ENCODE results near the gene FCRL2.
"Not testable (repeated sequence)": the region's sequence is repeated elsewhere in the genome, so short reads cannot be mapped to it uniquely, and the experiment has no call there.

The FCRL2 gene

GRCh38 chr1:157751283-157751682 is 25.6 kb downstream of the FCRL2 start:
- DNase-seq (ENCODE audit: low spot score) = no peak

- DNase-seq (ENCODE audit: low spot score) = no peak
Measured at GRCh38 chr1:157748262-157748817, 28.6 kb downstream of the FCRL2 start.

DNA sequence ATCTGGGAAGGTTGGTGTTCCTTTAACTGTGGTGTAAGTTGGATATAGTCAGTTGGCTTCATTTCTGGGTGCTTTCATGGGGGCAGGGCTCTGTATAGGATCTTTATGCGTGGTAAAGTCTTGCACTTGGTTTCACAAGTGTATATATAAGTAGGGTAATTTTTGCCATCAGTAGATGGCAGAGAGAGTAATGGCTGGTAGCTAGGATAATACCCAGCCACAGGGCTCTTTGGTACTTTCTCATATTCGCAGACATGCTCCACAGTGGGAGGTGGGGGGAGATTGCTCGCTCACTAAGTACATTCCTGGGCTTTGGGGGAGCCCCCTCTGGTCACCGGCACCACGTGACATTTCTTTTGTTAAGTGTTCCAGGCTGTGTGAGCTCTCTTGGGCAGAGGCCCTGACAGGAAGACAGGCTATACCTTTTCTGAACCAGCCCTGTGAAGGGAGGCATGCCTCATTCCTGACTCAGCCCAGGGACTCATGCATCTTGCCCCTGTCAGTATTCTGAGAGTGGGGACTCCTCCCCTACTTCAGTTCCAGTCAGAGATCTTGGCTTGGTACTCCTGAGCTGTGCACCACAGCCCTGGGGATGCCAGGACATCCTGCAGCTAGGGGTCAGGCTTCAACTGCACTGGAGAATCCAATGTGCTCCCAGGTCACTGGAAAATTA is 37.6 kb downstream of the FCRL2 start:
- DNase-seq (ENCODE audit: low spot score) = no peak

- not testable (repeated sequence) for DNase-seq (ENCODE audit: low spot score)
Measured at GRCh38 chr1:157735991-157736390, 40.9 kb downstream of the FCRL2 start.

DNA sequence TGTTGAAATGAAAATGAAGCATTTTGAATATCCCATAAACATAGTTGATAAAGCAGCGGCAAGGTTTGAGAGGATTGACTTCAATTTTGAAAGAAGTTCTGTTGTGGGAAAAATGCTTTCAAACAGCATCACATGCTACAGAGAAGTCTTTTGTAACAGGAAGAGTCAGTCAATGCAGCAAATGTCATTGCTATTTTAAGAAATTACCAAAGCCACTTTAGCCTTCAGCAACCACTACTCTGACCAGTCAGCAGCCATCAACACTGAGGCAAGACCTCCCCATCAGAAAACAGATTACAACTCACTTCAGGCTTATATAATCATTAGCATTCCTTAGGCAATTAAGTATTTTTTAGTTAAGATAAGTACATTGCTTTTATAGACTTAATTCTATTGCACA is 42.6 kb downstream of the FCRL2 start:
- no peak for DNase-seq (ENCODE audit: low spot score)

DNA sequence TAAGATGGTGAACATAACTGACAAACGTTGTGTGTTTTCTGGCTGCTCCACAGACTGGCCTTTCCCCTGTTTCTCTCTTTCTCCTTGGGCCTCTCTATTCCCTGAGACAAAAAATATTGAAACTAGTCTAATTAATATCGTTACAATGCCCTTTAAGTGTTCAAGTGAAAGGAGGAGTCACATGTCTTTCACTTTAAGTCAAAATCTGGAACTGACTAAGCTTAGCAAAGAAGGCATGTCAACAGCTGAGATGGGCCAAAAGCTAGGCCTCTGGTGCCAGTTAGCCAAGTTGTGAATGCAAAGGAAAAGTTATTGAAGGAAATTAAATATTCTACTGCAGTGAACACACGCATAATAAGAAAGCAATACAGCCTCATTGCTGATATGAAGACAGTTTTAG is 44.2 kb downstream of the FCRL2 start:
- no peak for DNase-seq (ENCODE audit: low spot score)

DNA sequence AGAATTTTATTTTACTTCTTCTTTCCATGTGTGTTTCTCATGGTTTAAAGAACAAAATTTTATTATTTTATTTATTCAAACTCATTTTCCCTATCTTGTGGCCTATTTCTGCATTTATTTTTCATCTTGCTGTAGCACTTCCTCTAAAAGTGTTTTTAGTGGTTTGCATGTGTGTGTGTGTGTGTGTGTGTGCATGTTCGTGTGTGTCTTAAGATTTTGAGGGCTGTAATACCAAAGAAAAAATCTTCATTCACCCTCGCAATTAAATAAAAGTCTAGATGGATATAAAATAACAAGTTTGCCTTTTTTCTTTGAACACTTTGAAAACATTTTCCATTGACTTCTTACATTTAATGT is 51.7 kb downstream of the FCRL2 start:
- DNase-seq (ENCODE audit: low spot score) = no peak

GRCh38 chr1:157724537-157725220 is 52.3 kb downstream of the FCRL2 start:
- DNase-seq (ENCODE audit: low spot score) = no peak

- no peak for DNase-seq (ENCODE audit: low spot score)
Measured at GRCh38 chr1:157723157-157723556, 53.8 kb downstream of the FCRL2 start.

DNA sequence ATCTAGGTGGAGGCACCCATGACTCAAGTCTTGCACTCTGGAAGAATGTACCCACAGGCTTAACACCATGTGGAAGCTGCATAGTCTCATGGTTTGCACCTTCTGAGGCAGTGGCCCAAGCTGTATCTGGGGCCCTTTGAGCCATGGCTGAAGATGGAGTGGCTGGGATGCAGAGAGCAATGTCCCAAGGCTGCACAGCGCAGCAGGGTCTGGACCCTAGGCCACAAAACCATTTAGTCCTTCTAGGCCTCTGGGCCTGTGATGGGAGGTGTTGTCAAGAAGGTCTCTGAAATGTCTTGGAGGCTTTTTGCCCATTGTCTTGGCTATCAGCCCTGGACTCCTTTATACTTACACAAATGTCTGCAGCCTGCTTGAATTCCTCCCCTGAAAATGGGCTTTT is 54.9 kb downstream of the FCRL2 start:
- DNase-seq (ENCODE audit: low spot score) = no peak

GRCh38 chr1:157715736-157716135 is 61.2 kb downstream of the FCRL2 start:
- no peak for DNase-seq (ENCODE audit: low spot score)

DNA sequence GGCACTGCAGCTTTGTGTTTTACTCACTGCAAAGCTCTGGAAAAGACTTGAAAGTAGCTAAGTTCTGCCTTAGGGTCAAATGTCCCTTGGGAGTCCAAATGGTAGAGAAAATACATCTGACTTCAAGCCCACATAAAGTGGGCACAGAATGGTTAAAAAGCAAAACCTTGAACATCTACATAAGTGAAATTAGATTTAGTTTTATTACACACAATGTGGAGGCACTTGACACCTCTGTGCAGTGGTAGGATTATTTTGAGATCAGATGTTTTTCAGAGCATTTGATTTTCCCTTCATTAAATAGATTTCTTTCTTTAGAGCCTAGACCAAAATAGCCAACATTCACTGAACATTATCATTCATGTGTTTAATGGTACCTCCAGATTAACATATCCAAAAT is 65.1 kb downstream of the FCRL2 start:
- DNase-seq (ENCODE audit: low spot score) = no peak

GRCh38 chr1:157704878-157705277 is 72.1 kb downstream of the FCRL2 start:
- DNase-seq (ENCODE audit: low spot score) = no peak

GRCh38 chr1:157703981-157704380 is 73.0 kb downstream of the FCRL2 start:
- DNase-seq (ENCODE audit: low spot score) = no peak

- DNase-seq (ENCODE audit: low spot score) = no peak
Measured at GRCh38 chr1:157702308-157702825, 74.6 kb downstream of the FCRL2 start.

DNA sequence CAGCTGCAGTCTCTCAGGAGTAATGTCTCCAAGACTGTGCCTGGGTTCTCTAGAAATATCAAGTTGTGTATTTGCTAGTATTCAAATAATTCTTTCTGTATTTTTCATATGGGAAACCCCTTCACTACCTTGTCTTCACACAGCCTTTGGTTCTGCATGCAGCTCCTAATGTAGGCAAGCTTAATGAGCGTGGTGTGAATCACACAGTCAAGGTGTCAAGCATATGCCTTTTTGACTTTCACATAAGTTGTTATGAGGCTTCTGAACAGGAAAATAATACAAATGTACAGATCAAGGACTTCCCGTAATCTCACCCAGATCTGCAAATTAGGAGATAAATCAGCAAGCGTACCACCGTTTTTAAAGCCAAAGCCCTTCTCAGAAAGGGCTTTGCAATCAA is 76.2 kb downstream of the FCRL2 start, which contains the start of gene FCRL3:
Gene FCRL3 (minus strand): TSS at position 38 of the 400 bp plus-strand sequence. CDS start 280 bp downstream, outside the sequence.
- no peak for DNase-seq (ENCODE audit: low spot score)

DNA sequence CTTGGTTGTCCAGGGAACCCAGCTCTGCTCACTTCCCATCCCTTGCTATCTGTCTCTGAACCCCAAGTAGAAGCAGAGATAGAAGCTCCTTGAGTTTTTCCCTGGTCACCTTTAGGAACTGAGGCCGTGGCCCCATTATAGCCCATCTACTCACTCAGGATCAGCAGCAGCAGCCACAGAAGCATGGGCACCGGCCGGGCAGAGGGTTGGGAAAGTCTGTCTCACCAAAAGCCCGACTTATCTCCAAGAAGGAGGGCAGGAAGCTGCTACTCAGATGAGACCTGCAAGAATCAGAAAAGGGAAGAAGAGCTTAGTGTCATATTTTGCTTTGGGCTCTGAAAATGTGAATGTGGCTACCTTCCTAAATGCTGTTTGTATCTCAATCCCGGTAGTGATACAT is 76.6 kb downstream of the FCRL2 start:
- DNase-seq (ENCODE audit: low spot score) = no peak

- no peak for DNase-seq (ENCODE audit: low spot score)
Measured at GRCh38 chr1:157697781-157698569, 79.0 kb downstream of the FCRL2 start.

DNA sequence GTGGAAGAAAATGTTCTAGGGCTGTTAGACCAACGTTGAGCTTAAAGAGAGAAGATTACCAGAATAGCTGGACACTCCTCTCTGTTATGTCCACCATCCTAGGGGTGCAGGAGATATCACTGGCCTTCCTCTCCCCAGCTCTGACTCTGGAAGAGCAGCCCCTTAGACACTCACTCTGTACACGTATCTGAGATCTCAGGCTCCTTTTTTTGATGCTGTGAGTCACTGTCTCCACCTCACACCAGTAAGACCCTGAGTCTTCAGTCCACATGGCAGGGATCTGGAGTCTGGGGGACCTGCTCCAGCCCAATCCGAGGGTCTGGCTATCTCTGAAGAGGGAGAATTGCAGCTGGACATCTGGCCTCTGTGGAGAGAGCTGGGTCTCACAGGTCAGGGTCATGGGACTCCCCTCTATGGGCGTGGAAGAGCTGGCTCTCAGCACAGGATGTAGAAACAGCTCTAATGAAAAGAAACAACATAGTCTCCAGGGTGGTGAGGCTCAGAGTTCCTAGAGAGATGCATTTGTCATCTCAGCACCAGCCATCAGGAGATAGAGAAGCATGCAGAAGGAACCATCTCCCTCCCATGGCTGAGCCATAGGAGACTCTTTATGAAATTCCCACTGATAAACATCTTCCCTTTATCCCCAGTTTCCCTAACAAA is 79.8 kb downstream of the FCRL2 start:
- DNase-seq (ENCODE audit: low spot score) = no peak

Data from cerebellar cortex (tissue), 1 donor.